HG03064 (cell line): Measurements from ENCODE around the gene SGCD.

Source experiments
- ATAC-seq: cut with Tn5 transposase; IDR thresholded peaks from one replicate; pipeline ENCODE4 v1.9.1; 2021; ENCODE audit warnings: low read depth; ENCODE audit not compliant: unreplicated experiment

The SGCD gene

DNA sequence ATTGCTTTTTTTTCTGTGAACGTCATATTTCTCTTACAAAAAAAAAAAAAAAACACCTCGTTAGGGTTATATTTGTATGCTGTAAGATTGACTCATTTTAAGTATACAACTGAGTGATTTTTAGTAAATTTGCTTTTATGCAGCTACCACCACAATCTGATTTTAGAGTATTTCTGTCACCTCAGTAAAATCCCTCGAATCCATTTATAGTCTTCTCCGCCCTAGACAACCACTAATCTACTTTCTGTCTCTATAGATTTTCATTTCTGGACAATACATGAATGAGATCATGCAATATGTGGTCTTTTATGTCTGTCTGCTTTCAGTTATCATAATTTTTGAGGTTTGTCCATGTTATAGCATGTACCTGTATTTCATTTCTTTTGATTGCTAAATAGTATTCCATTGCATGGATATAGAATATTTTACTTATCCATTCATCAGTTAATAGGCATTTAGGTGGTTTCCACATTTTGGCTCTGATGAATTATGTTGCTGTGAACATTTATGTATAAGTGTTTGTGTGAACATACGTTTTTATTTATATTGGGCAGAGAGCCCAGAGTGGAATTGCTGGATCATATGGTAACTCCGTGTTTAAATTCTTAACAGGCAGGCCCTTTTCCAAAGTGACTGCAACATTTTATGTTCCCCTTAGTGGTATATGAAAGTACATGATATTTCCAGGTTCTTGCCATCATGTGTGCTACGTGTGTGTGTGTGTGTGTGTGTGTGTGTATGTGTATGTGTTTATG lies 171.4 kb downstream of the SGCD start:
- ATAC-seq = no peak

DNA sequence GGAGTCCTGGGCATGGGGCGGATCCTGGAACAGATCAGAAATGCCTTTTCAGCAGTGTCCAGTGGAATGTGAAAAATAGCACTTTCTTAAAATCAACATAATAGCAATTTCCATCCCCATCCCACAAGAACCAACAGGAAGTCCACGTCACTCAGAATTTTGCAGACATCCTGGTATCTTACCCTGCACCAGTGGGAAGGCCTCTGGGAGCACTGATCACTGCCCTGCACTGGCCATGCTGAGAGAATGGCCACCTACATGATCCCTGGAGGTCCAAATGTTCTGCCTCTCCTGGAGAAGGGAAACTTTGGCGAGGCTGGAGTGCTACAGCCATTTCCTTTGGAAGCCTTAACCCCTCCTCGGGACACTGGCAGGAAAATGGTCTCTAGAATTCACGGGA lies 173.8 kb downstream of the SGCD start:
- ATAC-seq = no peak

GRCh38 chr5:156505101-156505500 lies 178.1 kb downstream of the SGCD start:
- no peak for ATAC-seq

- no peak for ATAC-seq
Measured at GRCh38 chr5:156513123-156513815, 186.3 kb downstream of the SGCD start.

GRCh38 chr5:156515121-156515520 lies 188.2 kb downstream of the SGCD start:
- ATAC-seq = no peak

DNA sequence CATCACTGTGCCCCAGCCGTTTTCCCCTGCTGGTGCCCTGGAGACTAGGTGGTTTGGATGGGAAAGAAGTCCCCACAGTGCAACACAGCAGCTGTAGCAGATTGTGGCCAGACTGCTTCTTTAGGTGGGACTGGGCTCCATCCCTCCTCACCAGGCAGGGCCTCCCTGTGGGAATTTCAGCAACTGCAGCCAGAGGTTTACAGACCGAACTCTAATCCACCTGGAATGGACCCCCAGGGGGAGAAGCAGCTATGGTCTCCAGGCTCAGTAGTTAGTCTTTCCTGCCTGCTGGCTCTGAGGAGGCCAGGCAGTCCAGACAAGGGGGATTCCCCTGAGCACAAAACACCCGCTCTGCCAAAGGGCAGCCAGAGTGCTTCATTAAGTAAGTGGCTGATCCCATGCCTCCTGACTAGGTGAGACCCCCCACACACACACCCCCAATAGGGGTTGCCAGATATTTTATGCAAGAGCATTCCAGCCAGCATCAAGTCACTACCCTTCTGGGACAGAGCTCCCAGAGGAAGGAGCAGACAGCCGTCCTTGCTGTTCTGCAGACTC lies 188.9 kb downstream of the SGCD start:
- no peak for ATAC-seq

- ATAC-seq = no peak
Measured at GRCh38 chr5:156522651-156523529, 195.9 kb downstream of the SGCD start.

GRCh38 chr5:156523607-156524006 lies 196.6 kb downstream of the SGCD start:
- ATAC-seq = no peak

DNA sequence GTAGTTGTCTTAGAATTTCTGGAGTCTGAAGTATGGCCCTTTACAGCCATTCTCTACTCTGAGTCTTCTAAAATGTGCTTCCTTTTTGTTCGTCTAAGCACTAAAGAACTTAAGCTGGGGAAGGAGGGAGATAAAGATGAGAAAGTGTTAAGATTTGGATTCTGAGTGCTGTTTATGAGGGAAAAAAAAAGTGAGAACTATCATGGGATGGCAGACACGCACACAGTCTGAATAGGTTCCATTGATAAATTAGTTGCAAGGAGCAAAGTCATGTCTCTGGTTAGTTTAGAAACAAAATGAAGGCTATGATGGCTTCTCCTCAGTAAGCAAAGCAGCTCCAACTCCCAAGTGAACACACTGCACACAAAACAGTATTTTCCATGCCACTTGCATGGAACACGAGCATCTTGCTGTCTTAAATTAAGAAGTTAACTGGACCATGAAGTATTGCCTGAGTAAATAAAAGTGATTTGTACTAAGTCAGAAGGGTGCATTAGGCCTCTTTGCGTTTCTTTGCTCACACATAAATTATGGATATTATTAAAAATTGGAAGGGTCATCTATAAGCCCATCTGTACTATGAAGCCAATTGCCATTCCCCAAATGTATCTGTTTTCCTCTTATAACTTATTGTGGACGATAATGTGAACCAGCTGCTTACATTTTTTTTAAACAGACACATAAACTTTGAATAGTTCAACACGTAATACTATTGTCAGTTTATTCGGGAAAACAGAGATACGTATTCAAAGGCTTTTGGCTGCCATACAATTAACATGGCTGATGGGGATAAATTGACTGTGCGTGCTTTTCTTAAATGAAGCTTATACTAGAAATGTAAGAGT lies 199.3 kb downstream of the SGCD start:
- ATAC-seq = no peak

GRCh38 chr5:156527611-156528010 lies 200.6 kb downstream of the SGCD start:
- no peak for ATAC-seq

- no peak for ATAC-seq
Measured at GRCh38 chr5:156528673-156529072, 201.7 kb downstream of the SGCD start.

GRCh38 chr5:156529892-156530291 lies 202.9 kb downstream of the SGCD start:
- no peak for ATAC-seq

- no peak for ATAC-seq
Measured at GRCh38 chr5:156531199-156531598, 204.2 kb downstream of the SGCD start.

DNA sequence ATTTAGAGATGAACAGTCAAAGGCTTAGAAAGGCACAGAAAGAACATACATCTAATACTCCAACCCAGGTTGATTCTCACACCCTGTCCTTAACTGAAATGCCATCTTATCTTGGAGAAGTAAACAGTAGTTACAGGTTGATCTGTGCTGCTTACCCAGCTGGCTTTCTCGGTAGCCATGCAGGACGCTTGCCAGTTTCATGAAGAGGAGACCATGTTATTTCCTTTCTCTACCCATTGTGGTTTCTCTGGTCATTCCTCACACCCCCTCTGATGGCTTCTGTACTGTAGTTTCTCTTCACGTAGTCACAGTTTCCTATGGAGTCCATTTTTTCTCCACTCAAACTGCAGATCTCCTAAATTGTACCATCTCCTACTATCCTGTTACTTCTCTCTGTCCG lies 206.0 kb downstream of the SGCD start:
- ATAC-seq = no peak

DNA sequence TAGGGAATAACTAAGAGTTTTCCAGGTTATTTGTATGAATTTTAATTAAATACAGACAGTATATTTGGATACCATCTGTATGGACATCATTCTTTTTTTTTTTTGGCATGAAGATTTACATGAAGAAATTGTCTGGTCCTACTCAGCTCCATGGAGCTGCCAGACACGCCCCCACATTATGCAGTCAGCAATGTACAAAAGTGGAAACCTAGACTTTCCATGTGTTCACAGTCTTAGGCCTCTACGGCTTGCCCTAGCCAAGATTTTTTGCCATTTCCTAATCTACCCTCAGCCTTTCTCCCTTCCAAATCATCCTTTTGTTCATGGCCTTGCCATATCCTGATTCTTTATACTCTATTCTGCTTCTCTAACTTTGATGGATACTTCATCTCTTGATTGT lies 207.1 kb downstream of the SGCD start:
- ATAC-seq = no peak

DNA sequence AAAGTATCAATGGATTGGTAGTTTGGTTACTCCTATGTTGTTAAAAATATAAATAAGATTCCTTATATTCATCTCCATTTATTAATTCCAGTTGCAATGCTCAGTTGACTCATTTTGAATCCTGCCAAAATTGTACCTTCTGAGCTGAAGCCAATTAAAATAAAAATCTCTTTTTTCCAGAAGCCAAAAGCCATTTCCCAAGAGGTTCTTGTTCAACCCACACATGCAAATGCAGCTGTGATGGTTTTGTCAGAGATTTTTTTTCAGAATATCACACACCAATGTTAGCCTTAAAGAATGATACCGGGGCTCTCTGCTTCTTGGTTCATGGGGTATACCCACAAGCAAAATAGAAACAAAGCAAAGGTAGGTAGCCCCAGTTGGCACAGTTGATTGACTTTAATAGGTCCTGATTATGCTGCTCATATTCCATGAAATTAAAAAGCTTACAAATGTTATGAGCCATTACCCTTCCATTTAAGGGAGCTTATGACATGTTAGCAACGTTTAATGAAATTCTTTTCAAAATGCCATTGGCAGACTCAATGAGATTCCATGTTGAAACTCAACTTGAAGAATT lies 208.0 kb downstream of the SGCD start:
- no peak for ATAC-seq

GRCh38 chr5:156540491-156540890 lies 213.5 kb downstream of the SGCD start:
- no peak for ATAC-seq

DNA sequence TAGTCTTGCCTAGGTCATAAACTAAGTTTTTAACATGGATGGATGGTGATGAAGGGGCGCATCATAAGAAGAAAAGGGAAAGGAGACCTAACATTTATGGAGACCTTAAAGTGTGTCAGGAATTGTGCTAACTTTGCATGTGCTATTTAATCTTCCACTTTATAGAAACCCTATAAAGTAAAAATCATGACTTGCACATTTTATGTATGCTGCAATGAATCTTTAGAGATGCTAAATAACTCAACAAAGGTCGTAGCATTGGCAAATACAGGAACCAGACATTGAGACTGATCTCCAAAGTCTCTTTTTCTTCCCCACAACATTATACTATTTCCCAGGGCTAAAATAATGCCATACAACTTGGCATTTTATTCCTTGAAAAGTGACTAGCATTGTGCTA lies 214.6 kb downstream of the SGCD start:
- no peak for ATAC-seq

- no peak for ATAC-seq
Measured at GRCh38 chr5:156543348-156544145, 216.6 kb downstream of the SGCD start.
